ENCODE results near the gene MTRF1L. TPM values are rescaled to one million over a fixed set of nuclear protein-coding genes. Genes with fewer than 3 reads are reported as not detected.
"Not testable (repeated sequence)": the region's sequence is repeated elsewhere in the genome, so short reads cannot be mapped to it uniquely, and the experiment has no call there.

Gene MTRF1L
- total RNA-seq, 4 donors from 2014 or later = 18.7 to 33.2 (median 24.8) TPM

GRCh38 chr6:153012856-153013255 lies 10.3 kb upstream of the MTRF1L start:
- H3K9me3 ChIP-seq = no peaks in the 10 kb centered on the region
- ATAC-seq = no peak
- no peak for TF ChIP-seq POLR2A (IDR thresholded peaks at IDR 0.05)
- no peak for TF ChIP-seq EP300 (IDR thresholded peaks at IDR 0.05)
- TF ChIP-seq POLR2AphosphoS5 (IDR thresholded peaks at IDR 0.05) = no peak
- no peak for TF ChIP-seq CTCF (IDR thresholded peaks at IDR 0.05)
- H3K4me1 ChIP-seq = no peaks in the 10 kb centered on the region
- H3K4me3 ChIP-seq = no peak overlapping the region
- no peaks in the 10 kb centered on the region for H3K27me3 ChIP-seq
- WGBS, 2 donors (ENCODE audit: low coverage in 1 of 2) = 78% methylated on average over 6 of the region's 6 CpGs; no CpG with 5 or more reads in 1 of the 2 donors
- no peaks in the 10 kb centered on the region for H3K36me3 ChIP-seq
- no peak overlapping the region for H3K27ac ChIP-seq

GRCh38 chr6:153003366-153003690 lies 819 bp upstream of the MTRF1L start:
- Histone ChIP-seq H3K36me3 (peaks cover 0 to under 1% of the 10 kb centered on the region in 2 donors), H3K27ac (peak overlapping the region; percentile 79 to 95 (median 89)), H3K4me3 (peak overlapping the region; percentile 73 to 87), H3K27me3 (no peaks in the 10 kb centered on the region), H3K4me1 (peaks cover 11 to 49% (median 16%) of the 10 kb centered on the region in 3 donors), H3K9me3 (no peaks in the 10 kb centered on the region)
- WGBS, 2 donors (ENCODE audit: low coverage in 1 of 2) = 0 to 2% methylated on average over 3 to 5 of the region's 6 CpGs
- no peak for ATAC-seq
- TF ChIP-seq CTCF (IDR thresholded peaks at IDR 0.05) (no peak), POLR2AphosphoS5 (IDR thresholded peaks at IDR 0.05) (no peak), POLR2A (IDR thresholded peaks at IDR 0.05) (no peak), EP300 (IDR thresholded peaks at IDR 0.05) (no peak)

DNA sequence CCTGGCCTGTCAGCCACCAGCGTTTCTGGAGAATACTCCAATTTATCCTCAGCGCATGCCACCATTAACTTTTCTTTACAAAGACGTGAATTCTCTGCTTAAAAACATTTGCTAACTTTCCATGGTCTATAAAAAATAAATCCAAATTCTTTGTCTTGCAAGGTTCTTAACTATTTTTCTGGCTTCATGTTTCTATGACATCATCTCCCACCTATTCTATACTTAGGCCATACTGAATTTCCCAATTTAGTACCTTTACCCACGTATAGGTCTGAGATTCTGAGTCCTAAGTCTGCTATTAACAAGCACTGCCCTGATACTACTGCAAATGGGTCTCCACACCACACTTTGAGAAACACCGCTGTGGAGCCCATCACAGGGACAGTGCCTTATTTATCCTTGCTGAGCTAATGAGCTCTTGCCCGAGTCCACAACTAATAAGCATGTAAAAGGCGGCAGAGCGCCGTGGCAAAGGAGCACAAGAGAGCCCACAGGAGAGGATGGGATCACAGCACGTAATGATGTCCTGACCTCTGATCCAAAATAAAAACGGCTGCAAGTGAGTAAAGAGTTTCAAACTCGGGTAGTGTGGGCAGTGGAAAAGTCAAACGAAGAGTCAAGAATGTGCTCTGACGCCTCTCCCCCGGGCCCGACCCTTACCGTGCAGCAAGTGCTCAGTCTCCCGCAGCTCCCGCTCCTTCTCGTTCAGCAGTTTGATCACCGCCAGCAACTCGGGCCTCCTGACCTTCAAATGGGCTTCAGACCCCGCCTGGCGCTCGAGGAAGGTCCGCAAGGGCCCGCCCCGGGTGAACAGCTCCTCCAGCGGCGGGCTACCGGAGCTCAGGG lies 519 bp downstream of the MTRF1L start:
- peaks cover 0 to 14% of the 10 kb centered on the region in 2 donors for H3K36me3 ChIP-seq
- ATAC-seq = peak; percentile 39
- WGBS, 2 donors (ENCODE audit: low coverage in 1 of 2) = 6 to 7% methylated on average over 6 to 14 of the region's 31 CpGs
- TF ChIP-seq POLR2AphosphoS5 (IDR thresholded peaks at IDR 0.05) (no peak), EP300 (IDR thresholded peaks at IDR 0.05) (no peak), CTCF (IDR thresholded peaks at IDR 0.05) (no peak), POLR2A (IDR thresholded peaks at IDR 0.05) (no peak)
- H3K9me3 ChIP-seq = no peaks in the 10 kb centered on the region
- H3K27ac ChIP-seq = peak overlapping the region; percentile 79 to 95 (median 89)
- H3K4me1 ChIP-seq = peaks cover 11 to 49% (median 16%) of the 10 kb centered on the region in 3 donors
- H3K27me3 ChIP-seq = no peaks in the 10 kb centered on the region
- peak overlapping the region; percentile 73 to 87 for H3K4me3 ChIP-seq

GRCh38 chr6:153000790-153001189 lies 1.7 kb downstream of the MTRF1L start:
- 80% methylated on average over 1 to 6 of the region's 9 CpGs for WGBS, 2 donors (ENCODE audit: low coverage in 1 of 2)
- peaks cover 0 to 19% of the 10 kb centered on the region in 2 donors for H3K36me3 ChIP-seq
- H3K27me3 ChIP-seq, ATAC-seq, H3K4me3 ChIP-seq, H3K9me3 ChIP-seq: not testable (repeated sequence)
- peak overlapping the region in 1 of 4 donors; percentile 13 for H3K27ac ChIP-seq
- H3K4me1 ChIP-seq = peaks cover 11 to 49% (median 16%) of the 10 kb centered on the region in 3 donors

GRCh38 chr6:153000243-153000642 lies 2.3 kb downstream of the MTRF1L start:
- TF ChIP-seq POLR2A (IDR thresholded peaks at IDR 0.05) (no peak), CTCF (IDR thresholded peaks at IDR 0.05) (no peak), POLR2AphosphoS5 (IDR thresholded peaks at IDR 0.05) (no peak), EP300 (IDR thresholded peaks at IDR 0.05) (no peak)

GRCh38 chr6:152999538-152999937 lies 3.0 kb downstream of the MTRF1L start:
- H3K4me1 ChIP-seq = peaks cover 11 to 49% (median 16%) of the 10 kb centered on the region in 3 donors
- WGBS, 2 donors (ENCODE audit: low coverage in 1 of 2) = 48 to 67% methylated on average over 1 to 2 of the region's 2 CpGs
- not testable (repeated sequence) for H3K4me3 ChIP-seq, H3K27me3 ChIP-seq, H3K9me3 ChIP-seq, ATAC-seq, H3K27ac ChIP-seq
- peaks cover 0 to 27% of the 10 kb centered on the region in 2 donors for H3K36me3 ChIP-seq

More at GRCh38 chr6:153000243-153000642, 2.3 kb downstream of the MTRF1L start:
- peaks cover 0 to 20% of the 10 kb centered on the region in 2 donors for H3K36me3 ChIP-seq
- ATAC-seq = no peak
- H3K4me1 ChIP-seq = peaks cover 11 to 49% (median 16%) of the 10 kb centered on the region in 3 donors
- H3K27ac ChIP-seq = no peak overlapping the region
- H3K4me3 ChIP-seq = no peak overlapping the region
- no peaks in the 10 kb centered on the region for H3K27me3 ChIP-seq
- no peaks in the 10 kb centered on the region for H3K9me3 ChIP-seq
